Common myeloid progenitor, CD34-positive (primary cell): Measurements from ENCODE around the gene PFKFB2.

Experiments
- CTCF ChIA-PET: fragments of 350-600 bp; sonication (Branson Sonifier 250); formaldehyde crosslinking; loops from one replicate; lab custom pipeline; 2021; ENCODE audit warnings: antibody characterized with exemption; lab: Charles Lee
- POLR2A ChIA-PET: fragments of 350-600 bp; sonication (Branson Sonifier 250); formaldehyde crosslinking; loops from one replicate; lab custom pipeline; 2021; ENCODE audit warnings: antibody characterized with exemption; lab: Charles Lee
- DNase-seq, 3 donors: peaks; one replicate each; pipeline versions ENCODE4 v3.0.0 to v3.0.0-alpha.2; 2013
- H3K27ac ChIP-seq, 2 experiments: 1 replicate in 1 of 2; 2 replicates in 1 of 2; pipeline ENCODE4 v1.7.0; 2013; ENCODE audit warnings: inconsistent platforms in 2 of 2, low read length in 2 of 2, mild to moderate bottlenecking in 2 of 2, low read depth in 1 of 2, moderate library complexity in 1 of 2; ENCODE audit not compliant: severe bottlenecking in 2 of 2, insufficient read depth in 1 of 2, poor library complexity in 1 of 2
- H3K27me3 ChIP-seq, 5 experiments: replicated peaks in 2 of 5; 1 replicate in 3 of 5; 2 replicates in 2 of 5; pipeline versions ENCODE4 v1.6.1 to v1.7.0; 2013; ENCODE audit warnings: low read length in 4 of 5, mild to moderate bottlenecking in 2 of 5, moderate library complexity in 2 of 5, inconsistent platforms in 1 of 5; ENCODE audit not compliant: insufficient read depth in 5 of 5, control insufficient read depth in 4 of 5
- H3K36me3 ChIP-seq, 4 experiments: 1 replicate in 2 of 4; 2 replicates in 2 of 4; pipeline versions ENCODE4 v1.6.1 to v1.7.0; 2013; ENCODE audit warnings: low read length in 3 of 4, control low read depth in 1 of 4, mild to moderate bottlenecking in 1 of 4; ENCODE audit not compliant: control insufficient read depth in 4 of 4, insufficient read depth in 4 of 4
- H3K4me1 ChIP-seq, 4 experiments: 1 replicate in 3 of 4; 2 replicates in 1 of 4; pipeline versions ENCODE4 v1.6.1 to v1.7.1; 2013; ENCODE audit warnings: low read length in 3 of 4, mild to moderate bottlenecking in 3 of 4, control low read depth in 1 of 4, inconsistent platforms in 1 of 4, moderate library complexity in 1 of 4; ENCODE audit not compliant: control insufficient read depth in 4 of 4, insufficient read depth in 4 of 4; ENCODE audit errors: control extremely low read depth in 1 of 4
- H3K4me3 ChIP-seq, 7 experiments: 1 replicate in 4 of 7; 2 replicates in 3 of 7; pipeline versions ENCODE4 v1.5.1 to v1.7.0; 2013; ENCODE audit warnings: mild to moderate bottlenecking in 7 of 7, low read length in 6 of 7, moderate library complexity in 6 of 7, inconsistent platforms in 2 of 7, low read depth in 2 of 7, control low read depth in 1 of 7; ENCODE audit not compliant: insufficient read depth in 4 of 7, control insufficient read depth in 1 of 7; ENCODE audit errors: extremely low read depth in 1 of 7
- H3K9me3 ChIP-seq, 5 experiments: 1 replicate in 4 of 5; 2 replicates in 1 of 5; pipeline versions ENCODE4 v1.6.1 to v1.7.1; 2013; ENCODE audit warnings: low read length in 4 of 5, mild to moderate bottlenecking in 2 of 5, inconsistent platforms in 1 of 5, low read depth in 1 of 5, moderate library complexity in 1 of 5; ENCODE audit not compliant: control insufficient read depth in 4 of 5, insufficient read depth in 2 of 5; ENCODE audit errors: control extremely low read depth in 1 of 5
- WGBS: methylation state at CpG from one replicate; pipeline ENCODE4 v1.1.5; 2013; ENCODE audit not compliant: insufficient coverage; 5-methylcytosine and 5-hydroxymethylcytosine counted together

PFKFB2 gene

GRCh38 chr1:207009945-207010344 lies 43.1 kb upstream of the PFKFB2 start:
- DNase-seq, result no peak
- Histone ChIP-seq H3K36me3 (no peaks in the 10 kb centered on the region), H3K4me3 (no peak overlapping the region), H3K27me3 (no peaks in the 10 kb centered on the region), H3K9me3 (no peaks in the 10 kb centered on the region), H3K4me1 (peaks cover 0 to under 1% (median 0%) of the 10 kb centered on the region in 4 experiments), H3K27ac (no peak overlapping the region)
- 97% methylated on average over 7 of the region's 7 CpGs for WGBS
- POLR2A ChIA-PET, result interaction anchor here (0.6 kb wide), 1 partner anchor 49 kb away, joined by 3 read pairs; no protein-coding TSS in a partner anchor
- CTCF ChIA-PET, result interaction anchor here (0.8 to 1.5 kb wide), 3 partner anchors 10 to 29 kb away, joined by 3 to 5 read pairs (median 4); no protein-coding TSS in a partner anchor

- no peak overlapping the region for H3K27ac ChIP-seq
- no peaks in the 10 kb centered on the region for H3K36me3 ChIP-seq
- ChIA-PET CTCF (interaction anchor here (0.7 to 1.6 kb wide), 7 partner anchors 8 to 76 kb away, joined by 3 to 4 read pairs (median 3); no protein-coding TSS in a partner anchor), POLR2A (interaction anchor here (0.6 kb wide), 1 partner anchor 72 kb away, joined by 3 read pairs; no protein-coding TSS in a partner anchor)
- DNase-seq, result no peak
- no peak overlapping the region for H3K4me3 ChIP-seq
- H3K4me1 ChIP-seq, result no peaks in the 10 kb centered on the region
- H3K27me3 ChIP-seq, result no peaks in the 10 kb centered on the region
- WGBS, result 100% methylated on average over 1 of the region's 2 CpGs
- H3K9me3 ChIP-seq, result no peaks in the 10 kb centered on the region
These were observed 42.3 kb upstream of the PFKFB2 start for GRCh38 chr1:207010726-207011125.

- no peak for DNase-seq
- CTCF ChIA-PET, result interaction anchor here (0.6 to 2.9 kb wide), 5 partner anchors 8 to 486 kb away, joined by 3 to 15 read pairs (median 4); partner anchors contain the start of gene IL20
- H3K27me3 ChIP-seq, result no peaks in the 10 kb centered on the region
- no peak overlapping the region for H3K27ac ChIP-seq
- H3K9me3 ChIP-seq, result no peaks in the 10 kb centered on the region
- no peaks in the 10 kb centered on the region for H3K36me3 ChIP-seq
- H3K4me1 ChIP-seq, result no peaks in the 10 kb centered on the region
- POLR2A ChIA-PET, result no interaction called here
- 100% methylated on average over 6 of the region's 6 CpGs for WGBS
- no peak overlapping the region for H3K4me3 ChIP-seq
These were observed 39.6 kb upstream of the PFKFB2 start for GRCh38 chr1:207013321-207014085.

- POLR2A ChIA-PET, result no interaction called here
These were observed 38.3 kb upstream of the PFKFB2 start for GRCh38 chr1:207014728-207015127.

GRCh38 chr1:207015791-207016190 lies 37.3 kb upstream of the PFKFB2 start:
- no peaks in the 10 kb centered on the region for H3K27me3 ChIP-seq
- H3K36me3 ChIP-seq, result no peaks in the 10 kb centered on the region
- no peaks in the 10 kb centered on the region for H3K9me3 ChIP-seq
- WGBS, result 100% methylated on average over 2 of the region's 3 CpGs
- ChIA-PET CTCF (interaction anchor here (0.8 to 2.9 kb wide), 2 partner anchors 11 to 35 kb away, joined by 3 to 15 read pairs; no protein-coding TSS in a partner anchor), POLR2A (no interaction called here)
- DNase-seq, result no peak
- no peak overlapping the region for H3K27ac ChIP-seq
- H3K4me1 ChIP-seq, result peaks cover 0 to 5% (median under 1%) of the 10 kb centered on the region in 4 experiments
- H3K4me3 ChIP-seq, result no peak overlapping the region

More at GRCh38 chr1:207014728-207015127, 38.3 kb upstream of the PFKFB2 start:
- no peaks in the 10 kb centered on the region for H3K36me3 ChIP-seq
- WGBS, result no CpG with 5 or more reads among the region's 3 CpGs
- no peak overlapping the region for H3K4me3 ChIP-seq
- no peaks in the 10 kb centered on the region for H3K27me3 ChIP-seq
- H3K9me3 ChIP-seq, result no peaks in the 10 kb centered on the region
- CTCF ChIA-PET, result interaction anchor here (0.8 to 2.9 kb wide), 2 partner anchors 10 to 34 kb away, joined by 3 to 15 read pairs; no protein-coding TSS in a partner anchor
- no peaks in the 10 kb centered on the region for H3K4me1 ChIP-seq
- no peak for DNase-seq
- H3K27ac ChIP-seq, result no peak overlapping the region

- H3K27ac ChIP-seq, result no peak overlapping the region
- no peaks in the 10 kb centered on the region for H3K36me3 ChIP-seq
- ChIA-PET POLR2A (interaction anchor here (0.7 kb wide), 1 partner anchor 42 kb away, joined by 5 read pairs; no protein-coding TSS in a partner anchor), CTCF (interaction anchor here (0.9 to 8.9 kb wide), 2 partner anchors 13 to 35 kb away, joined by 3 to 67 read pairs; no protein-coding TSS in a partner anchor)
- WGBS, result 93% methylated on average over 3 of the region's 7 CpGs
- DNase-seq, result peak in 2 of 3 donors; percentile 43 to 70
- no peaks in the 10 kb centered on the region for H3K9me3 ChIP-seq
- H3K4me3 ChIP-seq, result no peak overlapping the region
- peaks cover 0 to 9% (median 2%) of the 10 kb centered on the region in 4 experiments for H3K4me1 ChIP-seq
- H3K27me3 ChIP-seq, result no peaks in the 10 kb centered on the region
These were observed 35.2 kb upstream of the PFKFB2 start for GRCh38 chr1:207017615-207018559.
